RWPE1 (cell line): ENCODE measurements around the gene CGA.

Source experiments
- CTCF ChIA-PET: fragments of 350-600 bp; sonication (Branson Sonifier 250); formaldehyde crosslinking; extraction: SDS; loops from one replicate; lab custom pipeline; 2021; lab: Yijun Ruan, JAX
- POLR2A ChIA-PET: fragments of 400-600 bp; formaldehyde crosslinking; extraction: SDS; loops from one replicate; lab custom pipeline; 2020; ENCODE audit warnings: antibody characterized with exemption; ENCODE audit not compliant: low non-redundant PET; lab: Yijun Ruan, JAX
- DNase-seq: peaks from one replicate; pipeline ENCODE4 v3.0.0; 2012; ENCODE audit warnings: low spot score
- H3K27ac ChIP-seq: fragments of 450-650 bp; 2 replicates; pipeline ENCODE4 v1.5.1; 2017
- TF ChIP-seq, protein P1 (sequence below): fragments of 450-650 bp; conservative IDR thresholded peaks from 2 replicates; pipeline ENCODE4 v1.5.1; 2017; ENCODE audit warnings: low read depth, mild to moderate bottlenecking

CGA gene

DNA sequence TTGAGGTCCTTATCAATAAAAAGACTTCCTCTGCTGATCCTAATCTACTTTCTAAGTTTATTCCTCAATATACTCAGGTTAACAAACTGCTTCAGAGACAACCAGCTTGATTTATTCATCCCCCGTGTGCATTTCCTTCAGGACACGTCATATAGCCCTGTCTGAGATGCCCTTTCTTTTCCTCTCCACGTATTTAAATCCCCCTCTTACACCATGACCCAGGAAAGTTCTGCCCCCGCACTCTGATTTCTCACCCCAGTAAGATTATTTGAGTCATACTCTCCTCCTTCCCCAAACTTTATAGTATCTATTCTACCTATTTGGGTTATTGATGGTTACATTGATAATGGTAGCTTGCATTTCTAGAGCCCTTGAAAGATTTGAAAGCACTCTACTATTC is 9.8 kb upstream of the CGA start:
- POLR2A ChIA-PET = no interaction called here
- CTCF ChIA-PET = no interaction called here
- no peak for DNase-seq
- TF ChIP-seq, protein P1, sequence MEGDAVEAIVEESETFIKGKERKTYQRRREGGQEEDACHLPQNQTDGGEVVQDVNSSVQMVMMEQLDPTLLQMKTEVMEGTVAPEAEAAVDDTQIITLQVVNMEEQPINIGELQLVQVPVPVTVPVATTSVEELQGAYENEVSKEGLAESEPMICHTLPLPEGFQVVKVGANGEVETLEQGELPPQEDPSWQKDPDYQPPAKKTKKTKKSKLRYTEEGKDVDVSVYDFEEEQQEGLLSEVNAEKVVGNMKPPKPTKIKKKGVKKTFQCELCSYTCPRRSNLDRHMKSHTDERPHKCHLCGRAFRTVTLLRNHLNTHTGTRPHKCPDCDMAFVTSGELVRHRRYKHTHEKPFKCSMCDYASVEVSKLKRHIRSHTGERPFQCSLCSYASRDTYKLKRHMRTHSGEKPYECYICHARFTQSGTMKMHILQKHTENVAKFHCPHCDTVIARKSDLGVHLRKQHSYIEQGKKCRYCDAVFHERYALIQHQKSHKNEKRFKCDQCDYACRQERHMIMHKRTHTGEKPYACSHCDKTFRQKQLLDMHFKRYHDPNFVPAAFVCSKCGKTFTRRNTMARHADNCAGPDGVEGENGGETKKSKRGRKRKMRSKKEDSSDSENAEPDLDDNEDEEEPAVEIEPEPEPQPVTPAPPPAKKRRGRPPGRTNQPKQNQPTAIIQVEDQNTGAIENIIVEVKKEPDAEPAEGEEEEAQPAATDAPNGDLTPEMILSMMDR = no peak
- H3K27ac ChIP-seq = no peak overlapping the region

DNA sequence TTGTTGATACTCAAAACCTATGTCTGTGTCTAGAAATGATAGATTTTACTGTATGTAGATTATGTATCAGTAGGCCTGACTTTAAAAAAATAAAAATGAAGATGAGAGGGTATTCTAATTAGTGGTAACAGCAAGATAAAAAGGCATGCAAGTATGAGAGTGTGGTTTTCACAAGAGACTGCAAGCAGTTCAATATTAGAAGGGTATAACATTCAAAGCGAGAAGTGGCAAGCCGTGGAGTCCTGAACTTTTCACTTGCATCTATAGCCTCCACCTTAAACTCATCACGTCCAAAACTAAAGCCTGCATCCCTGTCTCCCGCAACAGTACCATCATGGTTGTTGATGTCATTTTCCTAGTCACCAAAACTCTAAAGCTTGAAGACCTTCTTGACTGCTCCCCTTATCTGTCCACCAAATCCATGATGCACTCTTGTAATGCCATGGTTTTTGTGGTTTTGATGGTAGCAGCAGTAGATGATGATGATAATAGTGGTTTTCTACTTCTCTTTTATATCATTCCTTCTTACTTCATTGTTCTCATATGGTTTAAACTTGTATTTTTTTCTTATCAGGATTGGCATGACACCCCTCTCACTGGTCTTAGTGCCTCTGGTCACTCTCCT is 9.2 kb upstream of the CGA start:
- TF ChIP-seq, protein P1 = no peak
- H3K27ac ChIP-seq = no peak overlapping the region
- no peak for DNase-seq
- CTCF ChIA-PET = no interaction called here
- POLR2A ChIA-PET = no interaction called here

DNA sequence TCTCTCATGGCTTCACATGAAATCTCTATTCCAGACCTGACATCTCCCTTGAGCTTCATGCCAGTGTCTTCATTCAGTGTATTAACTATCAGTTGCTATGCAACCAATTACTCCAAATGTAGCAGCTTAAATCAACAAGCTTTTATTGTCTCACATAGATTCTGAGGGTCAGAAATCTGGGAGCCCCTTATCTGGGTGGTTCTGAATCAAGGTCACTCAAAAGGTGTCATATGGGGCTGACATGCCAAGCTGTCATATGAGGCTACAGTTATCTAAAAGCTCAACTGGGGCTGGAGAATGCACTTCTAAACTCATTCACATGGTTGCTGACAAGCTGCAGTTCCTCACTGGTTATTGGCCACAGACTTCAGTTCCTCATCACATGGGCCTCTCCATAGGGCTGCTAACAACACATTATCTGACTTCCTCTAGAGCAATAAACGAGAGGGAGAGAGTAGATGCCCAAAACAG is 7.3 kb upstream of the CGA start:
- ChIA-PET CTCF (interaction anchor here (0.7 kb wide), 1 partner anchor 114 kb away, joined by 3 read pairs; no protein-coding TSS in a partner anchor), POLR2A (interaction anchor here (0.6 kb wide), 1 partner anchor 1750 kb away, joined by 4 read pairs; no protein-coding TSS in a partner anchor)
- TF ChIP-seq, protein P1 = no peak
- no peak for DNase-seq
- H3K27ac ChIP-seq = no peak overlapping the region

DNA sequence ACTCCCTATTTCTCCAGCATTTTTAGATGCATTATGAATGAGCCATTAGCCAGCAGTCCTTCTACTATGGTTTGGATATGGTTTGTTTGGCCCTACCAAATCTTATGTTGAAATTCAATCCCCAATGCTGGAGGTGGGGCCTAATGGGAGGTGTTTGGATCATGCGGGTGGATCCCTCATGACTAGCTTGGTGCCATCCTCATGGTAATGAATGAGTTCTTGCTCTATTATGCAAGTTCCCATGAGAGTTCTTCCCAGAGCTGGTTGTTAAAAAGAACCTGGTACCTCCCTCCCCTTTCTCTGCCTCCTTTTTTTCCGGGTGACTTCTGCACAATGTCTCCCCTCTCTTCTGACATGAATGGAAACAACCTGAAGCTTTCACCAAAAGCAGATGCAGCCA is 6.2 kb upstream of the CGA start:
- CTCF ChIA-PET = interaction anchor here (1.0 kb wide), 1 partner anchor 22 kb away, joined by 4 read pairs; no protein-coding TSS in a partner anchor
- no peak overlapping the region for H3K27ac ChIP-seq
- DNase-seq = no peak
- POLR2A ChIA-PET = no interaction called here
- TF ChIP-seq, protein P1 = no peak

DNA sequence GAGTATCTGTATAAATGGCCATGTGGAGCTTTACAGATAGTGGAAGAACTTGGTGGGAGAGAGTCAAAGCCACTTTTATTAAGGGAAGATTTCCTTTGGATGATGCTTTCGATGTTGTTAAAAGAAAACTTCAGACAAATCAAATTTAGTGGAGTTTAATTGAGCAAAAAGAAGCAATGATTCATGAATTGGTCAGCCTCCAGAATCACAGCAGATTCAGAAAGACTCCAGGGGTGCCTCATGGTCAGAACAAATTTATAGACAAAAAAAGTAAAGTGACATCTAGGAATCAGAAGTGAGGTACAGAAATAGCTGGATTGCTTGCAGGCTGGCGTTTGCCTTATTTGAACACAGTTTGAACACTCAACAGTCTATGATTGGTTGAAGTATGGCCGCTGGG is 5.3 kb upstream of the CGA start:
- no peak for DNase-seq
- ChIA-PET POLR2A (no interaction called here), CTCF (no interaction called here)
- no peak overlapping the region for H3K27ac ChIP-seq
- TF ChIP-seq, protein P1 = no peak

DNA sequence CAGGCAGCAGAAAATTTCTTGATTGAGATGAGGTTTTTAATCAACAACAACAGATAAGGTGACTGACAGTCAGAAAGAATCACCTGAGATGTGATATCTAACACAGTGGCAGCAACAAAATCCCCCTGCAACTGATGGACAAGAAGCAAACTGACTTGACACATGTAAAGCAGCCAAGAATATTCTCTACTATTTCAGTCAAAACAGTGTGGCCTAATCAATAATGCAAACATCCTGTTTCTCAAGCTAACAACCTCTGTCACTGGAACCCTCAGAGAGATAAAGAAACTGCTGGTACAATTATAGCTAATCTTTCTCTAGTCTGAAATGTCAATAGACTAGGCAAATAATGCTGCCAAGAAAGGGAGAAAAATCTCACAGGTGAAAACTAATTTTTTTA is 4.6 kb upstream of the CGA start:
- H3K27ac ChIP-seq = no peak overlapping the region
- TF ChIP-seq, protein P1 = no peak
- no peak for DNase-seq
- ChIA-PET CTCF (no interaction called here), POLR2A (no interaction called here)
